Thoracic aorta (tissue), 2 donors: ENCODE measurements around the gene CPZ. TPM values are rescaled to one million over a fixed set of nuclear protein-coding genes. Genes with fewer than 3 reads are reported as not detected.

Experiments used
- ATAC-seq: fragments of 150-250 bp; one replicate; pipeline ENCODE4 v1.8.0; 2017; ENCODE audit warnings: low read depth; ENCODE audit not compliant: insufficient number of reproducible peaks, low FRiP score
- DNase-seq: peaks from one replicate; pipeline ENCODE4 v3.0.0-alpha.2; 2020; ENCODE audit warnings: low spot score
- H3K27ac ChIP-seq, 2 donors: fragments of 200-600 bp; sonication (generic); 1 replicate in 1 of 2; 2 replicates in 1 of 2; pipeline ENCODE4 v1.5.1; 2016; ENCODE audit warnings: mild to moderate bottlenecking in 2 of 2, moderate library complexity in 2 of 2
- H3K27me3 ChIP-seq: fragments of 200-600 bp; sonication (generic); replicated peaks from 2 replicates; pipeline ENCODE4 v1.6.0; 2016; ENCODE audit warnings: mild to moderate bottlenecking; ENCODE audit not compliant: insufficient read depth
- H3K36me3 ChIP-seq: fragments of 200-600 bp; sonication (generic); one replicate; pipeline ENCODE4 v1.5.1; 2016
- H3K4me1 ChIP-seq, 2 donors: fragments of 200-600 bp; sonication (generic); 1 replicate in 1 of 2; 2 replicates in 1 of 2; pipeline versions ENCODE4 v1.5.1 to v1.6.0; 2016; ENCODE audit warnings: low read depth in 2 of 2, mild to moderate bottlenecking in 1 of 2; ENCODE audit not compliant: control insufficient read depth in 1 of 2
- H3K4me3 ChIP-seq: fragments of 200-600 bp; sonication (generic); 2 replicates; pipeline ENCODE4 v1.5.1; 2016; ENCODE audit warnings: mild to moderate bottlenecking
- H3K9me3 ChIP-seq: fragments of 200-600 bp; sonication (generic); 2 replicates; pipeline ENCODE4 v1.5.1; 2016
- CTCF ChIP-seq: fragments of 200-600 bp; sonication (generic); IDR thresholded peaks from one replicate; pipeline ENCODE4 v1.5.1; 2019; ENCODE audit warnings: antibody characterized with exemption
- total RNA-seq, 2 donors: library from RNA; depleted of rRNA; stranded (reverse); fragments of >200 nt; gene quantifications; one replicate each; pipeline versions ENCODE4 v1.1.0 to v1.2.3, GENCODE V29; 2016

CPZ gene
- total RNA-seq, 2 donors from 2014 or later = 3.0 to 6.1 TPM

DNA sequence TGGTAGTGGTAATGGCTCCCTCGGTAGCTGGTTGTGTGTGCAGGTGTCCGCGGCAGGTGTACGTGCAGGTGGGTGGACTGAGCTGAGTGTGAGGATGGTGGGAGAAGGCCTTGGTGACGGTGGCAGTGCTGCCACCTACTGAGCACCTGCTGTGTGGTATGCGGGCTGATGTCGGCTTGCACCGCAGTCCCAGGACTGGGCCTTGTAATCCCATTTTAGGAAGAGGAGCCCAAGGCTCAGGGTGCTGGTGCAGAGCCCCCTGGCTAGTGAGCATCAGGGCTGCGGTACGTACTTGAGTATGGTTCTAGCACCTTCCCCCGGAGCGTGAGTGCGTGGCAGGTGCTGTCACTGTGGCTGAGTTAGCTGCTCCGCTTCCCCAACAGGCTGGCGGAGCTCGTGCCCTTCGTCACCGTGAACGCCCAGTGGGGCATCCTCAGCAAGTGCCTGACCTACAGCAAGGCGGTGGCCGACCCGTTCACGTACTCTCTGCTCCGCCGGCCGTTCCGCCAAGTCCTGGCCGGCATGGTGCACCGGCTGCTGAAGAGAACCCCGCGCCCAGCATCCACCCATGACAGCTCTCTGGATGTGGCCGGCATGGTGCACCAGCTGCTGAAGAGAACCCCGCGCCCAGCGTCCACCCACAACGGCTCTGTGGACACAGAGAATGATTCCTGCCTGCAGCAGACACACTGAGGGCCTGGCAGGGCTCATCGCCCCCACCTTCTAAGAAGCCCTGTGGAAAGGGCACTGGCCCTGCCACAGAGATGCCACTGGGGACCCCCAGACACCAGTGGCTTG lies 5.7 kb upstream of the CPZ start:
- DNase-seq (no peak), ATAC-seq (no peak)
- no peaks in the 10 kb centered on the region for H3K27me3 ChIP-seq
- no peaks in the 10 kb centered on the region for H3K4me1 ChIP-seq
- no peaks in the 10 kb centered on the region for H3K9me3 ChIP-seq
- no peaks in the 10 kb centered on the region for H3K36me3 ChIP-seq
- H3K4me3 ChIP-seq = no peak overlapping the region
- TF ChIP-seq CTCF = no peak
- H3K27ac ChIP-seq = no peak overlapping the region

DNA sequence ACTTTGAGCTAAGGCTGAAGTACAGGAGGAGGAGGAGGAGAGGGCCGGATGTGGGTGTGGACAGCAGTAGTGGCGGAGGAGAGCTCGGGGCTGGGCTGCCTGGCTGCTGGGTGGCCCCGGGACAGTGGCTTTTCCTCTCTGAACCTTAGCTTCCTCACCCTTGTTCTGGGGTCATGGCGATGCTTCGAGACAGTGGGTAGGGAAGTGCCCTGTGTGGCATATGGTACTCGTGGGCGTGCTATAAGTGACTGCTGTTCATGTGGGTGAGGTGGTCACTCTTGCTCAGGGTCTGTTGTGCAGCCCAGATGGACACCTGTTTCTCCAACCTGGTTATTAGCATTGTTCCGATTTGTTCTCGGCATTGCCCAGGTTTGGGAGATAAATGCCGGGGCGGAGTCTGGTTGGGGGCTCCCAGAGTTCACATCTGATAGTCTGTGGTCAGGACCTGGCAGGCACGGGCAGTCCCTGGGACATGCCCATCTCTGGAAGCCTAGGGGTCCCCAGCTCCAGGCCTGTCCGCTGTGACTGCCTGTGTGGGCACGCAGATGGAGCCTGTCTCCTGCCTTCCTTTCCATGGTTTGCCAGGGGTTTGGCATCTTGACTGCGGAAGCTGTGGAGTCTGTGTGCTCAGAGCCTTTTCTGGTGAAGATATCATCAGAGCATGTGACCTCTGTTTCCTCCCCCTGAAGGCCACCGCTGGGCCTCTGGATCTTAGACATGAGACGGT lies 4.9 kb upstream of the CPZ start:
- no peak overlapping the region for H3K4me3 ChIP-seq
- no peaks in the 10 kb centered on the region for H3K27me3 ChIP-seq
- no peak for ATAC-seq
- H3K9me3 ChIP-seq = no peaks in the 10 kb centered on the region
- DNase-seq = no peak
- TF ChIP-seq CTCF = no peak
- H3K27ac ChIP-seq = no peak overlapping the region
- peaks cover 0 to 2% of the 10 kb centered on the region in 2 donors for H3K4me1 ChIP-seq
- H3K36me3 ChIP-seq = no peaks in the 10 kb centered on the region

- DNase-seq = no peak
- no peak for TF ChIP-seq CTCF
- no peak for ATAC-seq
- peaks cover 0 to 7% of the 10 kb centered on the region in 2 donors for H3K4me1 ChIP-seq
- no peaks in the 10 kb centered on the region for H3K27me3 ChIP-seq
- H3K9me3 ChIP-seq = no peaks in the 10 kb centered on the region
- no peak overlapping the region for H3K27ac ChIP-seq
- H3K36me3 ChIP-seq = no peaks in the 10 kb centered on the region
- H3K4me3 ChIP-seq = no peak overlapping the region
These were observed 4.4 kb upstream of the CPZ start for GRCh38 chr4:8588196-8588470.

DNA sequence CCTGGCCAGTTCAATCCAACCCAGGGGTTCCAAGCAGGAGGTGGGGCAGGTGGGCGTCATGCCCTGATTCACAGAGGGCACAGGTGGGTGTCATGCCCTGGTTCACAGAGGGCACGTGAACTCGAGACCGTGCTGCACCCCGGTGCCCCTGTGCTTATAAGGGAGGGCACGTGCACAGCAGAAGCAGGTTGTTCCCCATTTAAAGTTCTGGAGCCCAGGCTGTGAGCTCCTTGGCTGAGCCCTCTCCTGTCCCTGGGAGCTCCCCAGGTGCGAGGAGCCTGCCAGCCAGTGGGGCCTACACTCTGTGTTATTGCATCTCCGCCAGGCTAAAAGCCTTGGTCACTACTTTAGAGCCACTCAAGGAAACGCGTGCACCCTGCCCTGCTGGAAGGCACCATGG lies 3.2 kb upstream of the CPZ start:
- no peaks in the 10 kb centered on the region for H3K9me3 ChIP-seq
- H3K27ac ChIP-seq = no peak overlapping the region
- H3K36me3 ChIP-seq = no peaks in the 10 kb centered on the region
- no peak for TF ChIP-seq CTCF
- DNase-seq (no peak), ATAC-seq (no peak)
- H3K4me3 ChIP-seq = no peak overlapping the region
- H3K4me1 ChIP-seq = peaks cover 0 to 7% of the 10 kb centered on the region in 2 donors
- no peaks in the 10 kb centered on the region for H3K27me3 ChIP-seq

DNA sequence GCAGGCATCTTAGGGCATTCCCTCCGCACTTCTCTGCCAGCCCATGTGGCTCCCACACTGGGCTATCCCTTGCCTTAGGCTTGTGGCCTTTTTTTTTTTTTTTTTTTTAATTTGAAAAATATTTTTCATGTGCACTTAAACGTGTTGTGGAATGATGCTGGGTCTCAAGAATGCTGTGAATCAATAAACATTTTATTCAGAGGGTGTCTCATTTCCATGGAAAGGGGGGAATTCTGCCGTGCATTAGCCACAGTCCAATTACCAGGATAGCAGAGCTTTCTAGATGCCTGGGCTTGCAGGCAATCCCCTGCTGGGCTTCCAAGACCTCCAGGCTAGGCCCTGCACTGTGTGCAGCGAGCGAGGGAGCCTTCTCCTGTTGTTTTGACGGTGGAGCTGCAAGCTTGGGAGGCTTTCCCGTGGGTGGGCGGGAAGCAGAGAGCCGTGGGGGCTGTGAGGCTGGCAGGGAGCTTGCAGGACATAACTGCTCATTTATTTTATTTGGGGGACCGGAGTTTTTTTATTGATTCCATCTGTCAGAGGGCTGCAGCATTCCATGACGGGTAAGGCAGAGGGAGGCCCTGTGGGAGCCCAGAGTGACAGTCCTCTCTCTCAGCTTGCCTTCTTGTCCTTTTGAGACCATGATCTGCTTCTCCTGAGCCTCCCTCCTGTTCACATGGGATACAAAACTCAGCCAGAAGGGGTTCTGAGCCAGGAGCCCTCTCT lies 2.6 kb upstream of the CPZ start:
- H3K4me3 ChIP-seq = no peak overlapping the region
- H3K27me3 ChIP-seq = no peaks in the 10 kb centered on the region
- no peaks in the 10 kb centered on the region for H3K9me3 ChIP-seq
- DNase-seq (no peak), ATAC-seq (no peak)
- TF ChIP-seq CTCF = no peak
- no peak overlapping the region for H3K27ac ChIP-seq
- H3K36me3 ChIP-seq = no peaks in the 10 kb centered on the region
- H3K4me1 ChIP-seq = peaks cover 0 to 7% of the 10 kb centered on the region in 2 donors
